Measurements from ENCODE around the gene ERG. TPM values are rescaled to one million over a fixed set of nuclear protein-coding genes. Genes with fewer than 3 reads are reported as not detected.

ERG gene
- total RNA-seq, 1 experiment from 2014 or later = 0.11 TPM

- Histone ChIP-seq H2BK15ac (ENCODE audit: low read depth, low read length) (no peak overlapping the region), H3K14ac (ENCODE audit: insufficient read depth, low read length) (no peak overlapping the region), H3K4ac (ENCODE audit: low read depth, low read length) (no peak overlapping the region), H3K23ac (ENCODE audit: insufficient read length, low read depth, low read length) (no peak overlapping the region), H2BK20ac (ENCODE audit: low read depth, low read length, poor library complexity, severe bottlenecking) (no peak overlapping the region), H3T11ph (ENCODE audit: low read length) (no peak overlapping the region), H4K91ac (ENCODE audit: insufficient read length, low read depth, low read length) (no peak overlapping the region), H3K79me2 (ENCODE audit: insufficient read depth, low read length) (no peaks in the 10 kb centered on the region), H4K5ac (ENCODE audit: insufficient read length, low read depth, low read length) (no peak overlapping the region), H2BK12ac (ENCODE audit: insufficient read length, low read depth, low read length) (no peak overlapping the region), H3K27me3 (ENCODE audit: insufficient read depth, low read length) (no peaks in the 10 kb centered on the region), H2BK120ac (ENCODE audit: low read depth, low read length, poor library complexity, severe bottlenecking) (no peak overlapping the region), H3K4me2 (ENCODE audit: insufficient read depth, insufficient read length, low read length) (no peak overlapping the region), H3K18ac (ENCODE audit: insufficient read length, low read depth, low read length) (no peak overlapping the region), H3K27ac (ENCODE audit: insufficient read length, low read depth, low read length) (no peak overlapping the region), H2BK5ac (ENCODE audit: insufficient read length, low read length) (no peak overlapping the region), H3K56ac (ENCODE audit: insufficient read length, low read depth, low read length) (no peak overlapping the region), H2AK5ac (ENCODE audit: insufficient read length, low read length) (no peak overlapping the region), H3K23me2 (ENCODE audit: insufficient read length, low read depth, low read length, poor library complexity, severe bottlenecking) (no peaks in the 10 kb centered on the region), H2AFZ (ENCODE audit: low read length) (no peak overlapping the region), H3K9me3 (ENCODE audit: control insufficient read depth, low read depth, low read length) (no peaks in the 10 kb centered on the region), H3K79me1 (ENCODE audit: insufficient read depth, low read depth, low read length, poor library complexity, severe bottlenecking) (no peaks in the 10 kb centered on the region), H3K9ac (ENCODE audit: extremely low read depth, insufficient read length, low read length) (no peak overlapping the region), H4K20me1 (ENCODE audit: control insufficient read depth, insufficient read depth, insufficient read length) (no peaks in the 10 kb centered on the region), H4K8ac (replicated peaks; ENCODE audit: insufficient read length, low read depth, low read length) (no peak overlapping the region), H3K4me1 (ENCODE audit: insufficient read depth, low read length) (no peaks in the 10 kb centered on the region; the same call in 1 of the 2 replicates)
- Mint-ChIP-seq H3K27ac (no peak overlapping the region), H3K4me1 (peaks cover 10 to 15% of the 10 kb centered on the region in 2 experiments), H3K27me3 (ENCODE audit: low read depth) (peaks cover 5% of the 10 kb centered on the region), H3K9me3 (no peaks in the 10 kb centered on the region), H3K36me3 (ENCODE audit: insufficient read depth in 1 of 3, low read depth in 3 of 3) (no peaks in the 10 kb centered on the region), H3K4me3 (no peak overlapping the region)
- no peak for TF ChIP-seq CTCF (conservative IDR thresholded peaks at IDR 0.05)
- DNase-seq = no peak
- WGBS (ENCODE audit: extremely low coverage, insufficient read length, low lambda C conversion rate) = no CpG with 5 or more reads among the region's 1 CpG
Measured at GRCh38 chr21:38511198-38511597, 12.9 kb upstream of the ERG start.

All from H9 (cell line).